Stimulated activated CD8-positive, alpha-beta memory T cell treated with anti-CD3 and anti-CD28 coated beads, Interleukin-7, amount 100 ng/mL, for 48 hours (primary cell): ENCODE measurements around the gene IPO7.

Experiments
- DNase-seq, 2 donors: peaks; one replicate each; pipeline ENCODE4 v3.0.0-alpha.2; 2020; ENCODE audit warnings: low read depth in 1 of 2; ENCODE audit errors: extremely low read depth in 1 of 2

IPO7 gene

DNA sequence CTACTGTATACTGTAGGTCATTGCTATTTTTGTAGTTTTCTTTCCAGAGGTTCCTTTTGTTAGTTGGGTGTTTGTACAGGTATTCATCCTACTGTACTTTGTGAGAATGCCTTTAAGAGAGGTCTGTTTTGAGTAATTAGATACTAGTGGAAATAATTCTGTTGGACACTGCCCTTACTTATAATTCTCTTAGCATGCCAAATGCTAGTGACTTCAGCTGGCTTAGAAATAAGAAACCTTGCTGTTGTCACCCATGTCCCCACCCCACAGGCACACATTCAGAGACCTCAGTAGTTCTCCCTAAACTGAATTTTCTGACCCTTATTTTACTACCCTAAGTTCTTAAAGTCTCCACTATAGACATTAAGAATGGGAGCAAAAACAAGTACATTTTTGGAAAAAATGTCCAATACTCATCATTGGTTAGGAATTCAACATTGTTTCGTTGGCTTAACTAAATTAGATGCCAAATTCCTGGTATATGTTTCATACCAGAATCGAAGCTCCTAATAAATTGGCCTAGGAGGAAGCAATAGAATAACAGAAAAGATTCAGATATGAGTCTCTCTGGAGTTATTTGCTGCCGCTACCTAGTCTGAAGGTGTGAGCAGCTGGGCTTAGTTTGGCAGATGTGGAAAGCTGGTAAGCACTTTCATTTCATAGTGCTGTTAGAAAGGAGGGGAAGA is 104.8 kb downstream of the IPO7 start:
- no peak for DNase-seq

DNA sequence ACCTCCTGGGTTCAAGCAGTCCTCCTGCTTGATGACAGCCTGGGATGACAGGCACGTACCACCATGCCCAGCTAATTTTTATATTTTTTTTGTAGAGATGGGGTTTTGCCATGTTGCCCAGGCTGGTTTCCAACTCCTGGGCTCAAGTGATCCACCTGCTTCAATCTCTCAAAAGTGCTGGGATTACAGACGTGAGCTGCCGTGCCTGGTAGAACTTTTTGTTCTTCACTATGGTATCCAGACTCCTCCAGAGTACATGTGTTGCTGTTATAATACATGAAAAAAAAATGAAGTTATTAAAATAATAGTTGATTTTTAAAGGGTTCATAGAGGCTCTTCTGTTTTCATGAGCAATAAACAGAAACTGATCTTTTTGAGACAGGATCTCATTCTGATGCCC is 105.9 kb downstream of the IPO7 start:
- DNase-seq, result no peak

DNA sequence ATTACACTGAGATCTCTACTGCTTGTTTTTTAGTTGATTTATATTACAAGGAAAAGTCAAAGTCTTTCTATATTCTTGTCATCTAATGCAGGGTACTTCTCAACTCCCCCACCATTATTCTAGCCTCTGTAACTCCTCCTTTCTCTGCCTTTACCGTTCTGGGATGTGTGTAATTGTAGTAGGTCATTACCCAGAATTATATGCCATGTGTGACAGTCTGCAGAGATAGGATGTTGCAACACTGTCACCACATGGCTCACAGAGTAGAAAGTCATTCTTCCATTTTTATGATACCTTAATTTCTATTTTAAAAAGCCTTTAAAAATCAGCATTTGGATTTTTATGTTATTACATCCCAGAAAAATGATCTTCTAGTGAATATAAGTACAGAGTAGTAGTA is 109.0 kb downstream of the IPO7 start:
- no peak for DNase-seq

DNA sequence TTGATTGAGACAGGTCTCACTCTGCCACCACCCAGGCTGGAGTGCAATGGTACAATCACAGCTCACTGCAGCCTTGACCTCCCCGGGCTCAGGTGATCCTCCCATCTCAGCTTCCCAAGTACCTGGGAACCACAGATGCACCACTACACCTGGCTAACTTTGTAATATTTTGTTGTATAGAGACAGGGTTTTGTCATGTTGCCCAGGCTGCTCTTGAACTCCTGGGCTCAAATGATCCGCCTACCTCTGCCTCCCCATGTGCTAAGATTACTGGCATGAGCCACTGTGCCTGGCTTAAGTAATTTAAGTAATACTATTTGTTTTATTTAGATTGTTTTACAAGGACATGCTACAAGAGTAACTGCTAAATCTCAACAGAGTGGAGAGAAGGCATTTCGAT is 109.9 kb downstream of the IPO7 start:
- DNase-seq, result no peak

DNA sequence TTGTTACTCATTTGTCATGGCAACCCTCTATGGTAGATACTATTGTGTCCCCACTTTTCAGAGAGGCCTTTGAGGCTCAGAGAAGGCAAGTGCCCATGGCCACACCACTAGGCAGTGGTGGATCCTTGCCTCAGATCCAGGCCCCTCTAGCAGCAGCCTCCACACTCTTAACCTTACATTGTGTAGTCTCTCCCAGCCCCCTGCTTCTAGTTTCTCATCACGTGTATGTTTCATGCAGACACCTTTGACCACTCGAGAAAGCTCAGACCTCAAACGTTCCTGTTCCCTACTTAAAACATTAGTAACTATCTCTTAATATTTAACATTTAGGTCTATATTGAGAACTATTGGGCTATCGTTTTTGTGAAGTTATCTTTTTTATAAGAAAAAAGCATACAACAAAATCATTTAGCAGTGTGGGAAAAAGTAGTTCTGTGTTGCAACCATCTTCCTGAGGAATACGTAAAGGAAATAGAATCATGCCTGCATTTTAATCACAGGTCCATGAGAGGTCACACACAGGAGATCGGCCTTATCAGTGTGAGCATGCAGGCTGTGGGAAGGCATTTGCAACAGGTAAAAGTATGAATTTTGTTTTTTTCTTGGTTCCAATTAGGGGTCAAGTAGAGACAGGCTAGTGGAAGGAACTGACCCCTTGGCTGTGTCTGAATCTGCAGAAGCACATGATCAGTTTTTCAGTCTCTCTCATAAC is 111.5 kb downstream of the IPO7 start:
- no peak for DNase-seq
